Measurements from ENCODE around the gene KRT3.

KRT3 gene

DNA sequence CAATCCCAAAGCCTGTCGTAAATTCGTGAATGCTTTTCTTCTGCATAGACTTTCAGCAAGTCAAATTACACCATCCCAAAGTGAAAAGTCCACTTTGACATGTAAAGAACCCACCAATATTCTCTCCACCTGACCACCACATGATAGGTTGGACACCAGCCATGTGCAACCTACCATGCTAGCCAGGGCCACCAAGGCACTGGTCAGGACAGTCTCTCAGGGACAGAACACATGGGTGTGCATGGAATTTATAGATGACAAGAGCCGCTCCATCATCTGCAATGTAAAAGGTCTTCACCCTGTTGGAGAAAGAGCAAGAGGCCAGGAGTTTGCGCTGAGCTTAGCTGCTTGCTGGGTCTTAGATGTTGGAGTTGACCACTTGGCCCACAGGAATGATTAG is 13.4 kb downstream of the KRT3 start:
- H3K4me3 ChIP-seq (ENCODE audit: insufficient read depth, low read length, poor library complexity, severe bottlenecking): no peak overlapping the region
- H3K9me3 ChIP-seq (ENCODE audit: insufficient read depth, low read length): no peaks in the 10 kb centered on the region
- no peaks in the 10 kb centered on the region for H4K20me1 ChIP-seq (ENCODE audit: low read depth, low read length)
- no peaks in the 10 kb centered on the region for H3K27me3 ChIP-seq (ENCODE audit: low read length)
- H3K36me3 ChIP-seq (ENCODE audit: low read length): no peaks in the 10 kb centered on the region
- H3K9ac ChIP-seq (ENCODE audit: low read length): no peak overlapping the region
- no peak overlapping the region for H3K27ac ChIP-seq (ENCODE audit: low read depth, low read length)
- no peaks in the 10 kb centered on the region for H3K79me2 ChIP-seq (ENCODE audit: insufficient read depth, low read length)
- no peak overlapping the region for H2AFZ ChIP-seq (ENCODE audit: low read depth, low read length, severe bottlenecking)
- TF ChIP-seq, protein P1, sequence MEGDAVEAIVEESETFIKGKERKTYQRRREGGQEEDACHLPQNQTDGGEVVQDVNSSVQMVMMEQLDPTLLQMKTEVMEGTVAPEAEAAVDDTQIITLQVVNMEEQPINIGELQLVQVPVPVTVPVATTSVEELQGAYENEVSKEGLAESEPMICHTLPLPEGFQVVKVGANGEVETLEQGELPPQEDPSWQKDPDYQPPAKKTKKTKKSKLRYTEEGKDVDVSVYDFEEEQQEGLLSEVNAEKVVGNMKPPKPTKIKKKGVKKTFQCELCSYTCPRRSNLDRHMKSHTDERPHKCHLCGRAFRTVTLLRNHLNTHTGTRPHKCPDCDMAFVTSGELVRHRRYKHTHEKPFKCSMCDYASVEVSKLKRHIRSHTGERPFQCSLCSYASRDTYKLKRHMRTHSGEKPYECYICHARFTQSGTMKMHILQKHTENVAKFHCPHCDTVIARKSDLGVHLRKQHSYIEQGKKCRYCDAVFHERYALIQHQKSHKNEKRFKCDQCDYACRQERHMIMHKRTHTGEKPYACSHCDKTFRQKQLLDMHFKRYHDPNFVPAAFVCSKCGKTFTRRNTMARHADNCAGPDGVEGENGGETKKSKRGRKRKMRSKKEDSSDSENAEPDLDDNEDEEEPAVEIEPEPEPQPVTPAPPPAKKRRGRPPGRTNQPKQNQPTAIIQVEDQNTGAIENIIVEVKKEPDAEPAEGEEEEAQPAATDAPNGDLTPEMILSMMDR (IDR thresholded peaks at IDR 0.05; ENCODE audit: insufficient read depth, low read length, poor library complexity, severe bottlenecking): no peak
- no peak for TF ChIP-seq EZH2phosphoT487 (conservative IDR thresholded peaks at IDR 0.05; ENCODE audit: low read length)
- no peaks in the 10 kb centered on the region for H3F3A ChIP-seq (ENCODE audit: insufficient read depth)
- H3K9me2 ChIP-seq (replicated peaks; ENCODE audit: insufficient read depth, low read length): no peaks in the 10 kb centered on the region
- H3K4me2 ChIP-seq (ENCODE audit: low read depth, low read length, poor library complexity, severe bottlenecking): no peak overlapping the region

DNA sequence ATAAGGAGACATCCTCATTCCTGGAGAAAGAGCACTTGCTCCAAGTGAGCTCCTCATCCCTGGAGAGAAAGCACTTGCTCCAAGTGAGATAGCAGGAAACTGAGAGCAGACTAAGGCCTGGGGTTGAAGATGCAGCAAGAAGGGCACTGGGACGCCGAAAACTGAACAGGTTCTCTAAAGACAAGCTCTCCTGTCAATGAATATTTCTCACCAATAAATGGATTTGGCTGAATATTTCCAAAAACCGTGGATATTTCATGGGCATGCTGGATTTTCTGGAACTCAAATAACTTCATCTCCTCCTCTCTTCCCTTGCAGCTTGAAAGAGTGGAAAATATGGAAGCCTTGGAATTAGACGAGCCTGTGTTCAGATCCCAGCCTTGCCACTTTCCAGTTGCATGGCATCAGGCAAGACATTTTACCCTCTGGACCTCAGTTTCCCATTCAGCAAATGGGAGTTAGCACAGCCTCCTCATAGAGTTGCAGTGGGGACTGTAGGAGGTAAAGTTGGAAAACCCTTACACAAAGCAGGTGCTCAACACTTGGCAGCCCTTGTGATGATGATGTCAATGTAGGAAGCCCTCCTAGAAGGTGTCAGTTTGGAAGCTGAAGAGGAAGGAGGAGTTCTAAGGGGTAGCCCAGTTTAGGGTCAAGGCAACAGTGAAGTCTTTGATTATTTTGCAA is 14.4 kb downstream of the KRT3 start:
- no peaks in the 10 kb centered on the region for H3K9me2 ChIP-seq (replicated peaks; ENCODE audit: insufficient read depth, low read length)
- H3F3A ChIP-seq (ENCODE audit: insufficient read depth): no peaks in the 10 kb centered on the region
- no peaks in the 10 kb centered on the region for H3K36me3 ChIP-seq (ENCODE audit: low read length)
- no peaks in the 10 kb centered on the region for H3K27me3 ChIP-seq (ENCODE audit: low read length)
- no peak overlapping the region for H3K9ac ChIP-seq (ENCODE audit: low read length)
- no peak overlapping the region for H2AFZ ChIP-seq (ENCODE audit: low read depth, low read length, severe bottlenecking)
- no peaks in the 10 kb centered on the region for H4K20me1 ChIP-seq (ENCODE audit: low read depth, low read length)
- H3K4me2 ChIP-seq (ENCODE audit: low read depth, low read length, poor library complexity, severe bottlenecking): no peak overlapping the region
- no peaks in the 10 kb centered on the region for H3K79me2 ChIP-seq (ENCODE audit: insufficient read depth, low read length)
- TF ChIP-seq, protein P1 (IDR thresholded peaks at IDR 0.05; ENCODE audit: insufficient read depth, low read length, poor library complexity, severe bottlenecking): no peak
- no peak for TF ChIP-seq EZH2phosphoT487 (conservative IDR thresholded peaks at IDR 0.05; ENCODE audit: low read length)
- H3K27ac ChIP-seq (ENCODE audit: low read depth, low read length): no peak overlapping the region
- no peaks in the 10 kb centered on the region for H3K9me3 ChIP-seq (ENCODE audit: insufficient read depth, low read length)
- no peak overlapping the region for H3K4me3 ChIP-seq (ENCODE audit: insufficient read depth, low read length, poor library complexity, severe bottlenecking)

DNA sequence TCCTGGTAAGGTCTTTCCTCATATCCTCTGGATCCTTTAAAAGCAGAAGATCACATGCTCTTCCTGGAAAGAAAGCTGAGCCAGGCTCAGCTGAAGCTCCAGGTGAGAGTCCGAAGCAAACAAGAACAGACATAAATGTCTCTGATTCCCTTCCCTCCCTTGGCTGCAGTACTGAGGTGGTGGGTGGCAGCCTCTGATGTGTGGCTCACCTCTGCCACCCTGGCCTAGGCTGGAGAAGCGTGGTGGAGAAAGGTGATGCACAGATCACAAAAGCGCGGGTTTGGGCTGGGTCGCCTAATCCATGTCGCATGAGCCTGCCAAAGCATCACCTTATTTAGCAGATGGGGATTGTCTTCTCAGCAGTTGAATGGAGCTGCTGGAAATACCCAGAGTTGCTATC is 16.0 kb downstream of the KRT3 start:
- Histone ChIP-seq H3K36me3 (ENCODE audit: low read length) (no peaks in the 10 kb centered on the region), H3K9ac (ENCODE audit: low read length) (no peak overlapping the region), H3K9me3 (ENCODE audit: insufficient read depth, low read length) (no peaks in the 10 kb centered on the region), H3F3A (ENCODE audit: insufficient read depth) (no peaks in the 10 kb centered on the region), H4K20me1 (ENCODE audit: low read depth, low read length) (no peaks in the 10 kb centered on the region), H3K4me2 (ENCODE audit: low read depth, low read length, poor library complexity, severe bottlenecking) (no peak overlapping the region), H3K9me2 (replicated peaks; ENCODE audit: insufficient read depth, low read length) (no peaks in the 10 kb centered on the region), H3K27ac (ENCODE audit: low read depth, low read length) (no peak overlapping the region), H3K4me3 (ENCODE audit: insufficient read depth, low read length, poor library complexity, severe bottlenecking) (no peak overlapping the region), H3K27me3 (ENCODE audit: low read length) (no peaks in the 10 kb centered on the region), H2AFZ (ENCODE audit: low read depth, low read length, severe bottlenecking) (no peak overlapping the region), H3K79me2 (ENCODE audit: insufficient read depth, low read length) (no peaks in the 10 kb centered on the region)
- TF ChIP-seq, protein P1 (IDR thresholded peaks at IDR 0.05; ENCODE audit: insufficient read depth, low read length, poor library complexity, severe bottlenecking): no peak
- TF ChIP-seq EZH2phosphoT487 (conservative IDR thresholded peaks at IDR 0.05; ENCODE audit: low read length): no peak

Measured in SU-DHL-6 (cell line).